ACC112 (cell line): ENCODE results near the gene MGA.

ENCODE experiments used
- H2AFZ ChIP-seq: fragments of 200-600 bp; sonication (generic); one replicate; pipeline ENCODE4 v1.6.0; 2017; ENCODE audit warnings: antibody characterized with exemption, low read length; ENCODE audit not compliant: unreplicated experiment
- H3K27ac ChIP-seq: fragments of 200-600 bp; sonication (generic); 2 replicates; pipeline ENCODE4 v1.5.1; 2014; ENCODE audit warnings: low read depth, mild to moderate bottlenecking, antibody characterized with exemption, low read length, moderate library complexity
- H3K27me3 ChIP-seq: fragments of 200-600 bp; sonication (generic); 2 replicates; pipeline ENCODE4 v1.6.1; 2014; ENCODE audit warnings: mild to moderate bottlenecking, antibody characterized with exemption, low read length, moderate library complexity, mixed read lengths; ENCODE audit not compliant: insufficient read depth
- H3K36me3 ChIP-seq: fragments of 200-600 bp; sonication (generic); 2 replicates; pipeline ENCODE4 v1.6.1; 2016; ENCODE audit warnings: mild to moderate bottlenecking, antibody characterized with exemption, low read length, moderate library complexity, mixed read lengths; ENCODE audit not compliant: insufficient read depth
- H3K4me1 ChIP-seq: fragments of 200-600 bp; sonication (generic); one replicate; pipeline ENCODE4 v1.6.1; 2016; ENCODE audit warnings: low read length, mixed read lengths; ENCODE audit not compliant: insufficient read depth, unreplicated experiment, control insufficient read depth
- H3K4me3 ChIP-seq: fragments of 200-600 bp; sonication (generic); 2 replicates; pipeline ENCODE4 v1.5.1; 2014; ENCODE audit warnings: mild to moderate bottlenecking, low read depth, low read length
- H3K79me2 ChIP-seq: fragments of 200-600 bp; sonication (generic); one replicate; pipeline ENCODE4 v1.6.0; 2016; ENCODE audit warnings: low read length; ENCODE audit not compliant: control insufficient read depth, unreplicated experiment, insufficient read depth

Gene MGA

DNA sequence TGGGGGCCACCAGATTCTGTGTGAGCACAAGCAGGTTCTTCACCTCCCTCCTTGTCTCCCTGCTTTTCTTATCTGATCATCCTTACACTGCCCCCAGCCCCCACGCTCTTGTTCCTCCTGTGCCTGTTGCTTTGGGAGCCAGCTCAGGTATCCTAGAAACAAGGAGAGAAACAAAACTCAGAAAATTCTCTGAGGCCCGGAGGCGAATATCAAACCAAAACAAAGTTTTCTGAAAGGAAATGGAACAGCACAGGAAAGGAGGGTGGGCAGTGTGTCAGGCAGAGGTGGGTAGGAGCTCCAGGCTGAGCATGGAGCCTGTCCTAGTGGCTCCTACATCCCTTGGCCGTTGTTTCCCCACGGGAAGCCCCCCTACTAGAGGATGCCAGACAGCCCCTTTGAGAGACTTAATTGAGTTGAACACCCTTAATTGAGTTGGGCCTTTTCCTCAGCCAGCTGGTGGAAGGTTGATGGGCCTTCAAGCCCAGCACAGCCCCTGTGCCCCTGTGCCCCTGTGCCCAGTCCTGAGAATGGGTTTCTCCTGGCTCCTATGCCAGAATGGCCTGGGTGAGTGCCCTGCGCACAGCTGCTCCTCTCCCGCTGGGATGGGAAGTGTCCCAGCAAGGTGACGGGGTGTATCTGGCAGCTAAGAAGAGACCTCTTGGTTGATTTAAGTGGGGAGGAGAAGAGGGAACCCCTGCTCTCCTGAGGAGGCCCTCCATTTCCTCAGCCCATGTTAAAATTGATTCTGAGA lies 144.9 kb downstream of the MGA start:
- Histone ChIP-seq H3K36me3 (0 out of 2 replicates have a peak, but pooled peaks cover 3% of the 10 kb centered on the region), H3K27me3 (no peaks in the 10 kb centered on the region), H3K27ac (no peak overlapping the region), H3K4me1 (peaks cover 17% of the 10 kb centered on the region), H3K4me3 (no peak overlapping the region), H2AFZ (no peak overlapping the region), H3K79me2 (no peaks in the 10 kb centered on the region)

GRCh38 chr15:41805711-41806110 lies 145.5 kb downstream of the MGA start:
- Histone ChIP-seq H2AFZ (no peak overlapping the region), H3K79me2 (no peaks in the 10 kb centered on the region), H3K27me3 (no peaks in the 10 kb centered on the region), H3K27ac (no peak overlapping the region), H3K36me3 (0 out of 2 replicates have a peak, but pooled peaks cover 3% of the 10 kb centered on the region), H3K4me3 (no peak overlapping the region), H3K4me1 (peaks cover 17% of the 10 kb centered on the region)

DNA sequence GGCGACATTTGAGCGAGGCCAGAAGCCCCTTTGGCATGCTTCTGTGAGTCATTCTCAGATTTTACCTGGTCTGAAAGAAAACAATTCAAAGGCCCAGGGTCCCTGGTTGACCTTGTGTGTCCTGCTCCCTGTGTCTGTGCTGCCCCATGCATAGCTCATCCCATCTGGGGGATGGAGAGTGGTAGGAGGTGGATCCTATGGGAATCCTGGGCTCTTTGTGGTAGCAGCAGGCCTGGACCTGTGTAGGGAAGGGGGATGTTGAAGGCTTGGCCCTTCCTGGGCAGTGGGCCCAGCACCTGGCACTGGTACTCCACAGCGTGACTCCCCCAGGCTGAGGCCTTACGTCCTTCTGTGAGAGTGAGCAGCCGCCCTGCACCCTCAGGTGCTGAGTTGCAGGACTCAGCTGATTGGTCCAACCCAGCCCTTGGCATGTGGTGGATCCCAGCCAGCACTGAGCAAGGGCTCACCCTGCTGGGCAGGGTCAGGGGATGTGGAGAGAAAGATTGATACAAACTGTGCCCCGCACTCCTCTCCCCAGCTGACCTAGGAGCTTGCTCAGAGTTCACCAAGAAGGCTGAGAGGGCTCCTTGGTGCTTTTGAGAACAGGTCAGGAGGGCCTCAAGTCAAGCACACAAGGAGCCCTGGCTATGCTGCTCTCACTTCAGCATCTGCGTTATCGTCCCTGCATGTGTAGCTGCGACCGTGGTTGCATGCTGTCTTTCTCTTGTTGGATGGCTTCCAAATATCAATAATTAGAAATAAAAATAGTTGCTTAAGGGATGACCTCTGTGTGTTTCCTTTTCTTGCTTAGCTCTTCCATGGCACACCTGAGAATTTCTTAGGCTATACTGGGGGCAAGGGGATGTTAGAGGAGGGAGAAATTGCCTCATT lies 146.3 kb downstream of the MGA start:
- Histone ChIP-seq H3K79me2 (no peaks in the 10 kb centered on the region), H3K36me3 (no peaks in the 10 kb centered on the region), H3K27ac (no peak overlapping the region), H3K4me3 (no peak overlapping the region), H3K4me1 (peaks cover 15% of the 10 kb centered on the region), H2AFZ (no peak overlapping the region), H3K27me3 (no peaks in the 10 kb centered on the region)

DNA sequence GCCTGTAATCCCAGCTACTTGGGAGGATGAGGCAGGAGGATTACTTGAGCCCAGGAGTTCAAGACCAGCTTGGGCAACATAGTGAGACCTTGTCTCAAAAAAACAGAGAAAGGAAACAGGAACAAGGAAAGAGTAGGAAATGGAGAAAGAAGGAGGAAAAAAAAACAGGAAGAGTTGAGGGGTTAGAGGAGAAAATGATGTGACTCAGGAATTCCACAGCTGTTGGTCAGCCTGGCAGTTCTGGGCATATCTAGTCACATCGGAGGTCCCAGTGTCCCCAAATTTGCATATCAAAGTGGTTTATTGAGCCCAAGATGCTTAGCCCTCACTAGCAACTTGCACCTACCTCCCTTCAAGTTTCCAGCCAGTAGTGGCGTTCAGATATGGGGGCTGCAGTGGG lies 148.9 kb downstream of the MGA start:
- H3K27ac ChIP-seq = no peak overlapping the region

GRCh38 chr15:41809526-41810220 lies 149.5 kb downstream of the MGA start:
- H3K79me2 ChIP-seq = no peaks in the 10 kb centered on the region
- H3K27ac ChIP-seq = no peak overlapping the region
- H3K4me1 ChIP-seq = peaks cover 11% of the 10 kb centered on the region
- H3K4me3 ChIP-seq = no peak overlapping the region
- no peaks in the 10 kb centered on the region for H3K27me3 ChIP-seq
- no peak overlapping the region for H2AFZ ChIP-seq
- 0 out of 2 replicates have a peak, but pooled peaks cover 3% of the 10 kb centered on the region for H3K36me3 ChIP-seq

More for the DNA sequence above, 148.9 kb downstream of the MGA start:
- no peak overlapping the region for H3K4me3 ChIP-seq
- no peaks in the 10 kb centered on the region for H3K27me3 ChIP-seq
- H3K79me2 ChIP-seq = no peaks in the 10 kb centered on the region
- H2AFZ ChIP-seq = no peak overlapping the region
- H3K4me1 ChIP-seq = peaks cover 11% of the 10 kb centered on the region
- 0 out of 2 replicates have a peak, but pooled peaks cover 3% of the 10 kb centered on the region for H3K36me3 ChIP-seq

DNA sequence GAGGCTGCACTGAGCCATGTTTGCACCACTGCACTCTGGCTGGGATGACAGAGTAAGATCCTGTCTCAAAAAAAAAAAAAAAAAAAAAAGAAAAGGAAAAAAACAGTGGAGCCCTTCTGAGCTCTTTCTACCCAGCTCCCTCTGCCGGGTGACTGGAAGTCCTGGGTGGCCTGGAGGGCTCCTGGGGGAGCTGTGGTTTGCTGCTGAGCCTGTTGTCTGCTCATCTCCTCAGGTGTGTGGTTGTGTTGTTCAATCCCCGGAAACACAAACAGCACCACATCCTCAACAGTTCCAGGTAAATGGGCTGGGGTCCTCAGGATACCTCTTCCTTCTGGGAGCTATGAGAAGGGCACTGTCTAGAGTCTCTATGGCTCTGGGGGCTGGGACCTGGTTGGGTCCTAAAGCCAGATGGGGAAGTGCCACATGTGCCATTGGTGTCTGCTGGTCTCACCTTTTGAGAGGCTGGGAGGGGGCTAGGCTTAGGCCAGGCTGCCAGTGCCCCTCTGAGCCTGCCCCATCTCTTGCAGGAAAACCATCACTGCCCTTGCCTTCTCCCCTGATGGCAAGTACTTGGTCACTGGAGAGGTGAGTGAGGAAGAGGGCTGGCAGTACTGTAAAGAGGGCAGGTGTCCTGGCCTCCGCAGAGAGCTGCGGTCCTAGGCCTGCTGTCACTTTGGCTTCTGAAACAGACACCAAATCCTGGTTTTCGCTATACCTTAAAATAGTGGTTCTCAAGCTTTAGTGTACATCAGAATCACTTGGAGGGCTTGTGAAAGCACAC lies 150.6 kb downstream of the MGA start:
- no peak overlapping the region for H3K27ac ChIP-seq
- H2AFZ ChIP-seq = no peak overlapping the region
- no peak overlapping the region for H3K4me3 ChIP-seq
- H3K27me3 ChIP-seq = no peaks in the 10 kb centered on the region
- 0 out of 2 replicates have a peak, but pooled peaks cover 3% of the 10 kb centered on the region for H3K36me3 ChIP-seq
- H3K4me1 ChIP-seq = peaks cover 11% of the 10 kb centered on the region
- H3K79me2 ChIP-seq = no peaks in the 10 kb centered on the region

DNA sequence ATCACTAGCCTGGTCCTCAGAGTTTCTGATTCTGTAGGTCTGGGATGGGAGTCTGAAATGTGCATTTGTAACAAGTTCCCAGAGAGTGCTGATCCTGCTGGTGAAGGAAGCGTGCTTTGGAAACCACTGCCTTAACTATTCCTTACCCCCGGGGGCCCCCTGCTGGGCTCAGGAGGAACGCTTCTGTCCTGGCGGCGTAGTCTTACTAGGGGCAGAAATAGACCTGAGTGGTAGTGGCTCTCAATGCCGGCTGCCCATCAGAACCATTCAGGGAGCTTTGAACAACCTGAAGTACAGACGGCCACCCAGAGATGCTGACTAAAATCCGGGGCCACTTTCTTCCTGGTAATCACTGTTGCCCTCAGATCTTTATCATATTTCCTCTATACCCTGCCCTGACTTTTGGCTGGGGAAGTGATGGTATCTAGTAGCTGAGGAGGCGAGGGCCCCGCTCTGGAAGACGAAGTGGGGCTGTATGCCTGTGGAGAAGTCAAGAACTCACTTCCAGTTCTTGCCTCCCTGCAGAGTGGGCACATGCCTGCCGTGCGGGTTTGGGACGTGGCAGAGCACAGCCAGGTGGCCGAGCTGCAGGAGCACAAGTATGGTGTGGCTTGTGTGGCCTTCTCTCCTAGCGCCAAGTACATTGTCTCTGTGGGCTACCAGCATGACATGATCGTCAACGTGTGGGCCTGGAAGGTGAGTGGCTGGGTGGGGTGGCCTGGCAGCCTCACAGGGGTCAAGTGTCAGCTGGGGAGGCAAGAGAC lies 151.4 kb downstream of the MGA start:
- Histone ChIP-seq H3K4me1 (peaks cover 11% of the 10 kb centered on the region), H3K27me3 (no peaks in the 10 kb centered on the region), H3K79me2 (no peaks in the 10 kb centered on the region), H3K36me3 (0 out of 2 replicates have a peak, but pooled peaks cover 3% of the 10 kb centered on the region), H3K27ac (no peak overlapping the region), H3K4me3 (no peak overlapping the region), H2AFZ (no peak overlapping the region)

- Histone ChIP-seq H2AFZ (no peak overlapping the region), H3K27ac (no peak overlapping the region), H3K36me3 (0 out of 2 replicates have a peak, but pooled peaks cover 3% of the 10 kb centered on the region), H3K79me2 (no peaks in the 10 kb centered on the region), H3K4me3 (no peak overlapping the region), H3K4me1 (peaks cover 11% of the 10 kb centered on the region), H3K27me3 (no peaks in the 10 kb centered on the region)
Measured at GRCh38 chr15:41812820-41813375, 152.7 kb downstream of the MGA start.

- Histone ChIP-seq H2AFZ (no peak overlapping the region), H3K27me3 (no peaks in the 10 kb centered on the region), H3K27ac (no peak overlapping the region), H3K79me2 (no peaks in the 10 kb centered on the region), H3K36me3 (0 out of 2 replicates have a peak, but pooled peaks cover 7% of the 10 kb centered on the region), H3K4me3 (no peak overlapping the region), H3K4me1 (peaks cover 11% of the 10 kb centered on the region)
Measured at GRCh38 chr15:41813426-41813825, 153.2 kb downstream of the MGA start.
